ENCODE measurements around the gene CCDC83. TPM values are rescaled to one million over a fixed set of nuclear protein-coding genes. Genes with fewer than 3 reads are reported as not detected.

Gene CCDC83
- polyA plus RNA-seq, 1 of the 3 experiments (the other 2 are of a cell fraction): not detected

DNA sequence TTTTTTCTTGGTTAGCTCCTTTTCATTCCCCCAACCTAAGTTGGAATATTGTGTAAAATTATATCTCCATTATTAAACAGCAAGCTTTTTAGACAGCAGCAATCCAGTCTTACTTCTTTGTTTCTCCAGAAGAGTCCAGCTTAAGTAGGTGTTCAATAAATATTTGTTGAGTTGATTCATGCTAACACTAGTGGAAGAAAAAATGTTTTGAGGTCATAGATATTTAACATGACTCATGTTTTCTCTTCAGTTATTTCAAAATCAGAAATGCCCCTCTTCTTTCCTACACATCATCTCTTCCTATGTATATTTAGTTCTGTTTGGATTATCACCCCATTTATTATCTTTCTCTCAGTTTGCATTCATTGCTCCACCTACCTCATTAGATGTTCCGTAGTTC is 20.3 kb downstream of the CCDC83 start:
- DNase-seq: no peak
- Histone ChIP-seq H3K9me3 (no peaks in the 10 kb centered on the region), H4K20me1 (ENCODE audit: insufficient read depth) (no peaks in the 10 kb centered on the region), H3K9ac (no peak overlapping the region), H3K36me3 (replicated peaks in 1 of 2; ENCODE audit: control insufficient read depth in 1 of 2, insufficient read depth in 2 of 2, low read length in 1 of 2) (peaks cover 0 to 3% of the 10 kb centered on the region in 2 experiments), H3K4me3 (ENCODE audit: low read depth in 2 of 2, low read length in 1 of 2) (no peak overlapping the region), H3K9me2 (no peaks in the 10 kb centered on the region), H3F3A (replicated peaks; ENCODE audit: insufficient read depth) (peaks cover 7% of the 10 kb centered on the region), H3K27ac (ENCODE audit: low read depth in 2 of 2, low read length in 1 of 2) (no peak overlapping the region), H3K27me3 (ENCODE audit: insufficient read depth) (no peaks in the 10 kb centered on the region), H3K4me2 (no peak overlapping the region; the same call in 1 of the 2 replicates), H2AFZ (ENCODE audit: low read depth) (no peak overlapping the region), H3K4me1 (ENCODE audit: control insufficient read depth in 1 of 2, insufficient read depth in 2 of 2, low read depth in 1 of 2, low read length in 1 of 2) (peaks cover 0 to 9% of the 10 kb centered on the region in 2 experiments; a peak in 1 of 4 replicates), H3K79me2 (ENCODE audit: insufficient read depth) (no peaks in the 10 kb centered on the region)
- CTCF ChIA-PET: interaction anchor here (1.2 kb wide), 1 partner anchor 21 kb away, joined by 6 read pairs; the partner anchor contains the start of gene CCDC83
- POLR2A ChIA-PET: no interaction called here
- TF ChIP-seq MEF2A (IDR thresholded peaks at IDR 0.05; ENCODE audit: borderline replicate concordance, low read depth): no peak
- peak; percentile 36; the same call in 1 of the 2 replicates for TF ChIP-seq FOSL2 (IDR thresholded peaks at IDR 0.05; ENCODE audit: borderline replicate concordance, low read depth)
- peak; percentile 17; the same call in 1 of the 2 replicates for TF ChIP-seq JUND (IDR thresholded peaks at IDR 0.05)
- WGBS (ENCODE audit: low lambda C conversion rate): 83% methylated on average over 1 of the region's 1 CpG

GRCh38 chr11:85884581-85885021 is 29.4 kb downstream of the CCDC83 start:
- Histone ChIP-seq H3K27me3 (ENCODE audit: insufficient read depth) (no peaks in the 10 kb centered on the region), H2AFZ (ENCODE audit: low read depth) (no peak overlapping the region), H3K27ac (ENCODE audit: low read depth in 2 of 2, low read length in 1 of 2) (no peak overlapping the region), H3K36me3 (replicated peaks in 1 of 2; ENCODE audit: control insufficient read depth in 1 of 2, insufficient read depth in 2 of 2, low read length in 1 of 2) (no peaks in the 10 kb centered on the region), H3K4me3 (ENCODE audit: low read depth in 2 of 2, low read length in 1 of 2) (no peak overlapping the region), H3K79me2 (ENCODE audit: insufficient read depth) (no peaks in the 10 kb centered on the region), H3K9me3 (no peaks in the 10 kb centered on the region), H3K4me2 (no peak overlapping the region), H3F3A (replicated peaks; ENCODE audit: insufficient read depth) (no peaks in the 10 kb centered on the region), H3K9me2 (no peaks in the 10 kb centered on the region), H3K9ac (no peak overlapping the region), H4K20me1 (ENCODE audit: insufficient read depth) (no peaks in the 10 kb centered on the region), H3K4me1 (ENCODE audit: control insufficient read depth in 1 of 2, insufficient read depth in 2 of 2, low read depth in 1 of 2, low read length in 1 of 2) (no peaks in the 10 kb centered on the region; a peak in 1 of 4 replicates)
- ChIA-PET CTCF (no interaction called here), POLR2A (no interaction called here)
- WGBS (ENCODE audit: low lambda C conversion rate): 82% methylated on average over 4 of the region's 4 CpGs
- no peak for DNase-seq
- no peak for TF ChIP-seq YY1 (IDR thresholded peaks at IDR 0.05; ENCODE audit: low read depth)
- no peak for TF ChIP-seq SMC3 (IDR thresholded peaks at IDR 0.05; ENCODE audit: low read depth, low read length)
- TF ChIP-seq TAF1 (IDR thresholded peaks at IDR 0.05; ENCODE audit: borderline replicate concordance, low read depth, low read length): no peak
- no peak for TF ChIP-seq USF2 (IDR thresholded peaks at IDR 0.05; ENCODE audit: borderline replicate concordance, low read depth, low read length)
- no peak for TF ChIP-seq GATA2 (CRISPR knock-in tag; IDR thresholded peaks at IDR 0.05)
- TF ChIP-seq TCF12 (IDR thresholded peaks at IDR 0.05): no peak
- TF ChIP-seq RFX5 (IDR thresholded peaks at IDR 0.05; ENCODE audit: low read length): no peak
- TF ChIP-seq ELF1 (IDR thresholded peaks at IDR 0.05): no peak
